SHP77 treated with DMSO at 0.1 percent for 48 hours (cell line): ENCODE data around the gene PFKFB1.

Experiments
- DNase-seq: peaks from one replicate; lab custom pipeline; 2025; lab: John Stamatoyannopoulos, UW

PFKFB1 gene

GRCh38 chrX:54994099-54994498 lies at the start of gene PFKFB1:
Gene PFKFB1 (minus strand): TSS chrX:54994188. CDS start chrX:54994007, 181 bp downstream.
- no peak for DNase-seq

- no peak for DNase-seq
Observed at GRCh38 chrX:55041514-55041913, 47.5 kb upstream of the PFKFB1 start.

GRCh38 chrX:55039471-55039870 lies 45.5 kb upstream of the PFKFB1 start:
- no peak for DNase-seq

- DNase-seq = no peak
Observed at GRCh38 chrX:55033429-55033828, 39.4 kb upstream of the PFKFB1 start.

- DNase-seq = no peak
Observed at GRCh38 chrX:55030271-55031205, 36.5 kb upstream of the PFKFB1 start, which contains the start of gene ALAS2. Gene ALAS2 (minus strand): TSS chrX:55030977. CDS start chrX:55026000, 4,977 bp downstream.

- DNase-seq = no peak
Observed at GRCh38 chrX:55029291-55029690, 35.3 kb upstream of the PFKFB1 start.

- DNase-seq = no peak
Observed at GRCh38 chrX:55028611-55029010, 34.6 kb upstream of the PFKFB1 start.

GRCh38 chrX:55028040-55028439 lies 34.1 kb upstream of the PFKFB1 start:
- no peak for DNase-seq

GRCh38 chrX:55026840-55027239 lies 32.9 kb upstream of the PFKFB1 start:
- DNase-seq = no peak

- no peak for DNase-seq
Observed at GRCh38 chrX:55026143-55026542, 32.2 kb upstream of the PFKFB1 start.

- no peak for DNase-seq
Observed at GRCh38 chrX:55014897-55015299, 20.9 kb upstream of the PFKFB1 start.

GRCh38 chrX:55011294-55011693 lies 17.3 kb upstream of the PFKFB1 start:
- no peak for DNase-seq

- DNase-seq = no peak
Observed at GRCh38 chrX:55008571-55009358, 14.8 kb upstream of the PFKFB1 start.

- DNase-seq = no peak
Observed at GRCh38 chrX:55007656-55008055, 13.7 kb upstream of the PFKFB1 start.

- DNase-seq = no peak
Observed at GRCh38 chrX:55006827-55007621, 13.0 kb upstream of the PFKFB1 start.

GRCh38 chrX:55005256-55005655 lies 11.3 kb upstream of the PFKFB1 start:
- DNase-seq = no peak

- DNase-seq = no peak
Observed at GRCh38 chrX:55004231-55004630, 10.2 kb upstream of the PFKFB1 start.

- DNase-seq = peak; percentile 99
Observed at GRCh38 chrX:54999717-55000598, 6.0 kb upstream of the PFKFB1 start, which contains the start of gene APEX2. Gene APEX2 (plus strand): TSS chrX:55000363. CDS start chrX:55000423, 60 bp downstream.

- DNase-seq = no peak
Observed at GRCh38 chrX:54995621-54996020, 1.6 kb upstream of the PFKFB1 start.

- DNase-seq = no peak
Observed at GRCh38 chrX:54994668-54995351, 822 bp upstream of the PFKFB1 start.
